Keratinocyte (primary cell): ENCODE results near the gene KDELR1. TPM values are rescaled to one million over a fixed set of nuclear protein-coding genes. Genes with fewer than 3 reads are reported as not detected.

Experiments used
- DNase-seq: peaks from one replicate; pipeline ENCODE4 v3.0.0-alpha.2; 2011; ENCODE audit warnings: low read depth, missing footprints, low spot score
- FAIRE-seq: peaks from 2 replicates; lab custom pipeline; 2011; peaks lifted over from hg19 to GRCh38; lab: Jason Lieb, UNC
- H2AFZ ChIP-seq: 2 replicates; pipeline ENCODE4 v1.6.0; 2012; ENCODE audit warnings: low read length, control low read depth, inconsistent platforms; ENCODE audit not compliant: control insufficient read depth
- H3K27ac ChIP-seq: 2 replicates; pipeline ENCODE4 v1.5.1; 2011; ENCODE audit warnings: low read length; ENCODE audit not compliant: control insufficient read depth, insufficient read depth
- H3K27me3 ChIP-seq: 3 replicates; pipeline ENCODE4 v1.6.0; 2011; ENCODE audit warnings: low read length; ENCODE audit not compliant: control insufficient read depth, insufficient read depth; ENCODE audit errors: extremely low read depth
- H3K36me3 ChIP-seq, 2 experiments: 2 replicates in 1 of 2; 3 replicates in 1 of 2; pipeline ENCODE4 v1.5.1; 2011; ENCODE audit warnings: low read length in 2 of 2, mild to moderate bottlenecking in 1 of 2; ENCODE audit not compliant: control insufficient read depth in 2 of 2, insufficient read depth in 2 of 2; ENCODE audit errors: extremely low read depth in 1 of 2
- H3K4me1 ChIP-seq: 3 replicates; pipeline ENCODE4 v1.5.1; 2011; ENCODE audit warnings: low read length; ENCODE audit not compliant: control insufficient read depth, insufficient read depth; ENCODE audit errors: extremely low read depth
- H3K4me2 ChIP-seq: 3 replicates; pipeline ENCODE4 v1.6.0; 2011; ENCODE audit warnings: low read depth, low read length; ENCODE audit not compliant: control insufficient read depth, insufficient read depth; ENCODE audit errors: extremely low read depth
- H3K4me3 ChIP-seq, 3 experiments: fragments of 200-600 bp in 1 of 3; sonication (generic) in 1 of 3; 2 replicates in 2 of 3; 3 replicates in 1 of 3; pipeline ENCODE4 v1.5.1; 2011 to 2016; ENCODE audit warnings: low read length in 3 of 3, mild to moderate bottlenecking in 3 of 3, control low read depth in 2 of 3, inconsistent platforms in 1 of 3, low read depth in 1 of 3, mixed read lengths in 1 of 3, mixed run types in 1 of 3, moderate library complexity in 1 of 3; ENCODE audit not compliant: control insufficient read depth in 2 of 3, insufficient read depth in 2 of 3; ENCODE audit errors: extremely low read depth in 1 of 3
- H3K79me2 ChIP-seq: 2 replicates; pipeline ENCODE4 v1.6.0; 2012; ENCODE audit warnings: low read length; ENCODE audit not compliant: control insufficient read depth, insufficient read depth
- H3K9ac ChIP-seq: 3 replicates; pipeline ENCODE4 v1.6.0; 2011; ENCODE audit warnings: low read length; ENCODE audit not compliant: control insufficient read depth, insufficient read depth; ENCODE audit errors: extremely low read depth
- H3K9me1 ChIP-seq: 3 replicates; pipeline ENCODE4 v1.6.0; 2011; ENCODE audit warnings: low read length; ENCODE audit not compliant: control insufficient read depth, insufficient read depth; ENCODE audit errors: extremely low read depth
- H3K9me3 ChIP-seq: 2 replicates; pipeline ENCODE4 v1.5.1; 2012; ENCODE audit warnings: low read depth, low read length; ENCODE audit not compliant: control insufficient read depth
- H4K20me1 ChIP-seq: 3 replicates; pipeline ENCODE4 v1.6.0; 2011; ENCODE audit warnings: low read length; ENCODE audit not compliant: control insufficient read depth, insufficient read depth; ENCODE audit errors: extremely low read depth
- EZH2 ChIP-seq: IDR thresholded peaks from one replicate; pipeline ENCODE4 v1.6.1; 2012; ENCODE audit warnings: inconsistent platforms, mild to moderate bottlenecking, low read length, moderate library complexity
- dilution Hi-C: fragments of 300-500 bp; cut with MboI; formaldehyde crosslinking; loops from one replicate; pipeline ENCODE4 v1.7.0; 2020; ENCODE audit warnings: low sequenced_read_pairs; ENCODE audit not compliant: extremely low pct_ligation_motif_present
- polyA plus RNA-seq, 5 experiments: library from polyadenylated mRNA; depleted of rRNA in 3 of 5; stranded (reverse) in 3 of 5; stranded (forward) in 1 of 5; unstranded in 1 of 5; fragments of >200 nt; gene quantifications; 1 replicate in 1 of 5; 2 replicates in 3 of 5; 3 replicates in 1 of 5; pipeline versions ENCODE4 v1.2.1 to v1.2.3, GENCODE V29; 2011 to 2012; ENCODE audit warnings: missing spikeins in 2 of 5, low read depth in 1 of 5, low replicate concordance in 1 of 5
- TF ChIP-seq, protein P1 (sequence below), 3 experiments: IDR thresholded peaks in 1 of 3; conservative IDR thresholded peaks in 1 of 3; optimal IDR thresholded peaks in 1 of 3; 2 replicates in 2 of 3; 3 replicates in 1 of 3; pipeline versions ENCODE3 to v1.5.1; 2011; ENCODE audit warnings: low read length in 3 of 3, mild to moderate bottlenecking in 3 of 3, moderate library complexity in 2 of 3, control low read depth in 1 of 3, inconsistent platforms in 1 of 3; ENCODE audit not compliant: insufficient read depth in 2 of 3; ENCODE audit errors: extremely low read depth in 1 of 3

Gene KDELR1
- polyA plus RNA-seq, 1 donor (not counting 4 experiments of a cell fraction or from before 2014, with no cell fraction given): 105 TPM

- DNase-seq: no peak
- Histone ChIP-seq H3K27me3 (no peaks in the 10 kb centered on the region), H2AFZ (no peak overlapping the region), H3K27ac (no peak overlapping the region), H4K20me1 (no peaks in the 10 kb centered on the region), H3K9ac (no peak overlapping the region), H3K36me3 (peaks cover 0 to 3% of the 10 kb centered on the region in 2 experiments), H3K9me1 (no peaks in the 10 kb centered on the region), H3K4me1 (peaks cover 9% of the 10 kb centered on the region), H3K79me2 (no peaks in the 10 kb centered on the region), H3K9me3 (no peaks in the 10 kb centered on the region), H3K4me3 (no peak overlapping the region), H3K4me2 (no peak overlapping the region)
- dilution Hi-C loops: no loop called here
- FAIRE-seq: no peak
- TF ChIP-seq EZH2: no peak
- TF ChIP-seq, protein P1, sequence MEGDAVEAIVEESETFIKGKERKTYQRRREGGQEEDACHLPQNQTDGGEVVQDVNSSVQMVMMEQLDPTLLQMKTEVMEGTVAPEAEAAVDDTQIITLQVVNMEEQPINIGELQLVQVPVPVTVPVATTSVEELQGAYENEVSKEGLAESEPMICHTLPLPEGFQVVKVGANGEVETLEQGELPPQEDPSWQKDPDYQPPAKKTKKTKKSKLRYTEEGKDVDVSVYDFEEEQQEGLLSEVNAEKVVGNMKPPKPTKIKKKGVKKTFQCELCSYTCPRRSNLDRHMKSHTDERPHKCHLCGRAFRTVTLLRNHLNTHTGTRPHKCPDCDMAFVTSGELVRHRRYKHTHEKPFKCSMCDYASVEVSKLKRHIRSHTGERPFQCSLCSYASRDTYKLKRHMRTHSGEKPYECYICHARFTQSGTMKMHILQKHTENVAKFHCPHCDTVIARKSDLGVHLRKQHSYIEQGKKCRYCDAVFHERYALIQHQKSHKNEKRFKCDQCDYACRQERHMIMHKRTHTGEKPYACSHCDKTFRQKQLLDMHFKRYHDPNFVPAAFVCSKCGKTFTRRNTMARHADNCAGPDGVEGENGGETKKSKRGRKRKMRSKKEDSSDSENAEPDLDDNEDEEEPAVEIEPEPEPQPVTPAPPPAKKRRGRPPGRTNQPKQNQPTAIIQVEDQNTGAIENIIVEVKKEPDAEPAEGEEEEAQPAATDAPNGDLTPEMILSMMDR (optimal IDR thresholded peaks at IDR 0.05 in 1 of 3, IDR thresholded peaks at IDR 0.05 in 1 of 3, conservative IDR thresholded peaks at IDR 0.05 in 1 of 3; ENCODE audit: extremely low read depth in 1 of 3, insufficient read depth in 2 of 3, low read length in 3 of 3): no peak
These were observed 29.4 kb downstream of the KDELR1 start for GRCh38 chr19:48361912-48362311.

- DNase-seq: no peak
- Histone ChIP-seq H3K36me3 (peaks cover 0 to 3% of the 10 kb centered on the region in 2 experiments), H4K20me1 (no peaks in the 10 kb centered on the region), H3K9me1 (no peaks in the 10 kb centered on the region), H3K9me3 (no peaks in the 10 kb centered on the region), H3K27ac (no peak overlapping the region), H3K4me3 (no peak overlapping the region), H3K79me2 (no peaks in the 10 kb centered on the region), H3K9ac (no peak overlapping the region), H3K4me2 (no peak overlapping the region), H3K27me3 (no peaks in the 10 kb centered on the region), H2AFZ (no peak overlapping the region), H3K4me1 (peaks cover 9% of the 10 kb centered on the region)
- no peak for TF ChIP-seq EZH2
- TF ChIP-seq, protein P1 (optimal IDR thresholded peaks at IDR 0.05 in 1 of 3, IDR thresholded peaks at IDR 0.05 in 1 of 3, conservative IDR thresholded peaks at IDR 0.05 in 1 of 3; ENCODE audit: extremely low read depth in 1 of 3, insufficient read depth in 2 of 3, low read length in 3 of 3): no peak
- dilution Hi-C loops: no loop called here
- FAIRE-seq: no peak
These were observed 32.2 kb downstream of the KDELR1 start for GRCh38 chr19:48359123-48359522.
